Endothelial cell (in vitro differentiated cells): Measurements from ENCODE around the gene SRGAP3. TPM values are rescaled to one million over a fixed set of nuclear protein-coding genes. Genes with fewer than 3 reads are reported as not detected.

Experiments
- DNase-seq: peaks from one replicate; pipeline ENCODE4 v3.0.0; 2021; ENCODE audit warnings: low spot score
- H3K27ac Mint-ChIP-seq: one replicate; pipeline ENCODE4 v1.8.0; 2021; ENCODE audit warnings: mixed read lengths, inconsistent platforms; ENCODE audit not compliant: unreplicated experiment
- H3K27me3 Mint-ChIP-seq: one replicate; pipeline ENCODE4 v1.8.0; 2021; ENCODE audit warnings: mild to moderate bottlenecking, moderate library complexity, mixed read lengths, inconsistent platforms; ENCODE audit not compliant: unreplicated experiment
- H3K36me3 Mint-ChIP-seq: one replicate; pipeline ENCODE4 v1.8.0; 2021; ENCODE audit warnings: mild to moderate bottlenecking, low read depth, mixed read lengths, inconsistent platforms; ENCODE audit not compliant: unreplicated experiment
- H3K4me1 Mint-ChIP-seq: one replicate; pipeline ENCODE4 v1.8.0; 2021; ENCODE audit warnings: mild to moderate bottlenecking, mixed read lengths, inconsistent platforms; ENCODE audit not compliant: unreplicated experiment
- H3K4me3 Mint-ChIP-seq: one replicate; pipeline ENCODE4 v1.8.0; 2021; ENCODE audit warnings: mild to moderate bottlenecking, mixed read lengths, inconsistent platforms; ENCODE audit not compliant: unreplicated experiment
- H3K9me3 Mint-ChIP-seq: one replicate; pipeline ENCODE4 v1.8.0; 2021; ENCODE audit warnings: mixed read lengths, inconsistent platforms; ENCODE audit not compliant: unreplicated experiment
- total RNA-seq: library from RNA; stranded (reverse); fragmentation: NEBNext Ultra II Directional; extraction: Animal tissue kit (Norgen Biotek cat#: 25700); gene quantifications from one replicate; pipeline ENCODE4 v1.2.1, GENCODE V29; 2021; ENCODE audit not compliant: unreplicated experiment
- TF ChIP-seq, protein P1 (sequence below): fragments of 200-600 bp; sonication (generic); IDR thresholded peaks from one replicate; pipeline ENCODE4 v1.5.0; 2021; ENCODE audit warnings: antibody characterized with exemption; ENCODE audit not compliant: unreplicated experiment

The SRGAP3 gene
- total RNA-seq, 1 donor from 2014 or later = 12.0 TPM

DNA sequence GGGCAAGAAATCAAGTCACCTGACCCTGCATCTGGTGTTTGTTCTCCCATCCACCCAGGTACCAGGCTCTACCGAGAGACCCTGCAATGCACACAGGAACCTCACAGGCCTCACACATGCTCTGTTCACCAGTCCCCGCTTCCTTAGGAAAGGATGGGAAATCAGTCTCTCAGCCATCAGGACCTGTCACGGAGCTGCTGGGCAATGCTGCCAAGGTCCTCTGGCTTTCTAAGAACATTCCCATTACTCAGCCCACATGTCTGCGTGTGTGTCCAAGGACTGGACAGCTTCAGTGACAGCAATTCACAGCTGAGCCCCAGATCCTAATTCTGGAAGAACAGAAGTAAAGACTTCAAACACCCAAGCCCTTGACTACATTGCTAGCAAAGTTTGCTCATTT lies 6.5 kb upstream of the SRGAP3 start:
- no peaks in the 10 kb centered on the region for H3K27me3 Mint-ChIP-seq

DNA sequence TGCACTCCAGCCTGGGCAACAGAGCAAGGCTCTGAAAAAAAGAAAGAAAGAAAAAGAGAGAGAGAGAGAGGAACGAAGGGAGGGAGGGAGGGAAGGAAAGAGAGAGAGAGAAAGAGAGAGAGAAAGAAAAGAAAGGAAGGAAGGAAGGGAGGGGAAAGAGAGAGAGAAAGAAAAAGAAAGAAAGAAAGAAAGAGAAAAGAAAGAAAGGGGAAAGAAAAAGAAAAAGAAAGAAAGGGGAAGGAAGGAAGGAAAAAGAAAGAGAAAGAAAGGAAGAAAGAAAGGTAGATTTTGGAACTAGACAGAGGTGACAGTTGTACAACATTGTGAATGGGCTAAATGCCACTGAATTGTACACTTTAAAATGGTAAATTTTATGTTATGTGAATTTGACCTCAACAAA lies 5.3 kb upstream of the SRGAP3 start:
- no peaks in the 10 kb centered on the region for H3K27me3 Mint-ChIP-seq
- TF ChIP-seq, protein P1, sequence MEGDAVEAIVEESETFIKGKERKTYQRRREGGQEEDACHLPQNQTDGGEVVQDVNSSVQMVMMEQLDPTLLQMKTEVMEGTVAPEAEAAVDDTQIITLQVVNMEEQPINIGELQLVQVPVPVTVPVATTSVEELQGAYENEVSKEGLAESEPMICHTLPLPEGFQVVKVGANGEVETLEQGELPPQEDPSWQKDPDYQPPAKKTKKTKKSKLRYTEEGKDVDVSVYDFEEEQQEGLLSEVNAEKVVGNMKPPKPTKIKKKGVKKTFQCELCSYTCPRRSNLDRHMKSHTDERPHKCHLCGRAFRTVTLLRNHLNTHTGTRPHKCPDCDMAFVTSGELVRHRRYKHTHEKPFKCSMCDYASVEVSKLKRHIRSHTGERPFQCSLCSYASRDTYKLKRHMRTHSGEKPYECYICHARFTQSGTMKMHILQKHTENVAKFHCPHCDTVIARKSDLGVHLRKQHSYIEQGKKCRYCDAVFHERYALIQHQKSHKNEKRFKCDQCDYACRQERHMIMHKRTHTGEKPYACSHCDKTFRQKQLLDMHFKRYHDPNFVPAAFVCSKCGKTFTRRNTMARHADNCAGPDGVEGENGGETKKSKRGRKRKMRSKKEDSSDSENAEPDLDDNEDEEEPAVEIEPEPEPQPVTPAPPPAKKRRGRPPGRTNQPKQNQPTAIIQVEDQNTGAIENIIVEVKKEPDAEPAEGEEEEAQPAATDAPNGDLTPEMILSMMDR = no peak
- no peak overlapping the region for H3K4me3 Mint-ChIP-seq
- H3K36me3 Mint-ChIP-seq = no peaks in the 10 kb centered on the region
- no peak overlapping the region for H3K27ac Mint-ChIP-seq
- DNase-seq = no peak
- peaks cover under 1% of the 10 kb centered on the region for H3K4me1 Mint-ChIP-seq
- no peaks in the 10 kb centered on the region for H3K9me3 Mint-ChIP-seq

More for the DNA sequence above, 6.5 kb upstream of the SRGAP3 start:
- Mint-ChIP-seq H3K4me3 (no peak overlapping the region), H3K36me3 (no peaks in the 10 kb centered on the region), H3K9me3 (no peaks in the 10 kb centered on the region), H3K27ac (no peak overlapping the region), H3K4me1 (no peaks in the 10 kb centered on the region)
- TF ChIP-seq, protein P1 = no peak
- DNase-seq = no peak

DNA sequence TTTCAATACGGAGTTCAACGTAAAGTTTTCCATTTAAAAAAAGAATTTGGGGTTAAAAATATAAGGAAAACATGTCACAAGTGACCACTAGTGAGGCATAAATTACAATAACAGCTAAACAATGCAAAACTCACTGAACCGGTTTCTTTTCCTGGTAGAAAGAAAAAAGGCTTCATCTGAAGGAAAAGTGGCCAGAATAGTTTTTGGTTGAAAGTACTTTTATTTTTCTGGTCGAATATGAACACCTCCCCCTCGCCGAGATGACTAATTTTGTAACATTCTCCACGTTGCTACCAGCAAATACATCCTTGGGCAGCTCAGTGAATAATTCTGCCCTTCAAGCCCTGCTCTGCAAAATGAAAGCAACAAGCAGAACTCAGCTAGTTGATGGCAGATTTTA lies 3.9 kb upstream of the SRGAP3 start:
- Mint-ChIP-seq H3K4me1 (peaks cover 6% of the 10 kb centered on the region), H3K36me3 (no peaks in the 10 kb centered on the region), H3K27me3 (no peaks in the 10 kb centered on the region), H3K4me3 (no peak overlapping the region), H3K9me3 (no peaks in the 10 kb centered on the region), H3K27ac (no peak overlapping the region)
- no peak for DNase-seq
- TF ChIP-seq, protein P1 = no peak

DNA sequence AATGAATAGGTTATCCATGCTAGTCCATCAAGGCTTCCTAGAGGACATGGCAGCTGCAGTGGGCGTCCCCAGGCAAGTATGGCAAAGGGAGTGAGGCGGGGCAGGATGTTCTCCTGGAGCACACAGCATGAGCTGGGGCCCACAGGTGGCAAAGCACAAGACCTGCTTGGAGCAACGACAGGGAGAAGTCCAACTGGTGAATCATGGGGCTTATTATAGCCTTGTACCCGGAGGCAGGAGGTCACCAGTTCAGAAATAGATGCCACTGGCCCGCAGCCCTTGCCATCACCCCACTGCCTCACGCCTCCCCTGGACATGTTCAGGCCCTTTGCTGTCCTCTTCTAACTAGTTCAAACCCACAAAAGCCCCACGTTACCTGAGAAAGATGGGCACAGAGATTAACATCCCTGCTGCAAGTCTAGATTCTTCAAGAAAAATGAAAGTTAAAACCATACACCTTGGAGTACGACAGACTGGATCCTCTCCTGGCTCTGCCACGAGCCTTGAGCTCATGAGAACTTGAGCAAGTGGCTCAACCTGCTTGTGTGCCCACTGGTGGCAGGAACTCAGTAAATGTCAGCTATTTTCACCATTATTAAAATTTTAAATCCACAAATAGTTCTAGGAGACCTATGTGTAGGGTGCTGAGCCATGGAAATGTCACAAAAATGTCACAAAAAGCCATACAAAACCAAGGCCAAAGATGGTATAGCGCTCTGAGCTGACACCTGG lies 1.8 kb upstream of the SRGAP3 start:
- no peak for DNase-seq
- peaks cover 2% of the 10 kb centered on the region for H3K27me3 Mint-ChIP-seq
- TF ChIP-seq, protein P1 = no peak
- H3K4me1 Mint-ChIP-seq = peaks cover 6% of the 10 kb centered on the region
- no peak overlapping the region for H3K4me3 Mint-ChIP-seq
- H3K9me3 Mint-ChIP-seq = no peaks in the 10 kb centered on the region
- no peaks in the 10 kb centered on the region for H3K36me3 Mint-ChIP-seq
- H3K27ac Mint-ChIP-seq = no peak overlapping the region

DNA sequence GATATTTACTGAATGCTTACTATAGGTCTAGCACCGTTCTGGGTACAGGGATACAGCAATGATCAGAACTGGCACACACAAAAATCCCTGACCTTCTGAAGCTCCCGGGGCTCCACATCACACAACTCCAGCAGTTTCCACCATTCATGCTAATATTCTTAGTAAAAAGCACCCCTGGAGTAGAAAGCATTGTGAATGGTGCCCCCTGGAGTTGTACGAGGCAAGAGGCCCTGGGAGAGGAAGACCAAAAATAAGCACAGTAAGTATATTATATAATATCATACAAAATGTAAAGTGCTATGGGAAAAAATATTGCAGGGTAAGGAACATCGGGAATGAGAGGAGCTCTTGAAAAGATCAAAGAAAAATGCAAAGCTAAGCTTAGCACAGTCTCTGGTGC lies 790 bp upstream of the SRGAP3 start:
- no peak for DNase-seq
- Mint-ChIP-seq H3K27ac (no peak overlapping the region), H3K36me3 (no peaks in the 10 kb centered on the region), H3K27me3 (peaks cover 2% of the 10 kb centered on the region), H3K4me1 (peaks cover 6% of the 10 kb centered on the region), H3K9me3 (no peaks in the 10 kb centered on the region), H3K4me3 (no peak overlapping the region)
- TF ChIP-seq, protein P1 = no peak
